Measurements from ENCODE around the gene YWHAG.
"Not testable (repeated sequence)": the region's sequence is repeated elsewhere in the genome, so short reads cannot be mapped to it uniquely, and the experiment has no call there.

YWHAG gene

GRCh38 chr7:76358481-76359110 lies at the start of gene YWHAG:
TSS of gene YWHAG (minus strand) at chr7:76358991. CDS start at chr7:76358808, 183 bp downstream.
- peak; percentile 91 for DNase-seq (ENCODE audit: low spot score)

DNA sequence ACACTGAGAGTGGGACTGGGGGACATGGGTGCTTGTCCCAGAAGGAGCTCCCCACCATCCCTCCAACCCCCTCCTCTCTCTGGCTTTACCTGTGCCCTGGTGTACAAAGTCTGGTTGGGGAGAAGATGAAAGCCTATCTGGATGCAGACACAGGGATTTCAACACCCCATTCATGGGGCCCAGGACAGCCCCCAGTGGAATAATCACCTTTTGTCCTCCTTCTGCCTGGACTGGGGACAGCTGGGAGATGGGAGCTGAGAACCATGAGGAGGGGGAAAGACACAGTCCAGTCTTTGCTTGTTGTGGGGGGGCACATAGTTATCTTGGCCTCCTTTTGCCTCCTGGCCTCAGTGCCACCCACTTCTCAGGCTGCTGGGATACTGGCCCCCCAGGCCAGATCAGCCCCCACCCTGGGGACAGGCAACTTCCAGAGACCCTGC lies 49.4 kb upstream of the YWHAG start:
- no peak for DNase-seq (ENCODE audit: low spot score)

DNA sequence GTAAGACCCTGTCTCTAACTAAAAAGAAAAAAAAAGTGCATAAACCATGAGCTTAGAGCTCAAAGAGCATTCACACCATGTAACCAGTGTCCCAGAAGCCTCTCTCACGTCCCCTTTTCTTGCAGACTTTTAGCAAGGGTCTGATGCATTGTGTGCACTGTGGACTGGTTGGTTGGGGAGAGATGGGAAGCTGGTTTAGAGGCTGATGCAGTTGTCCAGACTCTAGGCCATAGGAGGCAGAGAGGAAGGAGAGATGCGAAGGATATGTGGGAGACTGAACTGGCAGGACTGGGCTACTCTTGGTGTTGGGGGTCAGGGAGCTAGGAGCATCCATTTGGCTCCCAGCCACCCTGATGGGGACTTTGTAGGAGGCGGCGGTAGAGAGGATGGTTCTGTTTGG lies 48.9 kb upstream of the YWHAG start:
- no peak for DNase-seq (ENCODE audit: low spot score)

- DNase-seq (ENCODE audit: low spot score), result no peak
Measured at GRCh38 chr7:76405738-76406137, 46.9 kb upstream of the YWHAG start.

- no peak for DNase-seq (ENCODE audit: low spot score)
Measured at GRCh38 chr7:76403780-76404494, 45.1 kb upstream of the YWHAG start.

- not testable (repeated sequence) for DNase-seq (ENCODE audit: low spot score)
Measured at GRCh38 chr7:76403097-76403496, 44.3 kb upstream of the YWHAG start.

GRCh38 chr7:76400248-76400647 lies 41.5 kb upstream of the YWHAG start:
- no peak for DNase-seq (ENCODE audit: low spot score)

DNA sequence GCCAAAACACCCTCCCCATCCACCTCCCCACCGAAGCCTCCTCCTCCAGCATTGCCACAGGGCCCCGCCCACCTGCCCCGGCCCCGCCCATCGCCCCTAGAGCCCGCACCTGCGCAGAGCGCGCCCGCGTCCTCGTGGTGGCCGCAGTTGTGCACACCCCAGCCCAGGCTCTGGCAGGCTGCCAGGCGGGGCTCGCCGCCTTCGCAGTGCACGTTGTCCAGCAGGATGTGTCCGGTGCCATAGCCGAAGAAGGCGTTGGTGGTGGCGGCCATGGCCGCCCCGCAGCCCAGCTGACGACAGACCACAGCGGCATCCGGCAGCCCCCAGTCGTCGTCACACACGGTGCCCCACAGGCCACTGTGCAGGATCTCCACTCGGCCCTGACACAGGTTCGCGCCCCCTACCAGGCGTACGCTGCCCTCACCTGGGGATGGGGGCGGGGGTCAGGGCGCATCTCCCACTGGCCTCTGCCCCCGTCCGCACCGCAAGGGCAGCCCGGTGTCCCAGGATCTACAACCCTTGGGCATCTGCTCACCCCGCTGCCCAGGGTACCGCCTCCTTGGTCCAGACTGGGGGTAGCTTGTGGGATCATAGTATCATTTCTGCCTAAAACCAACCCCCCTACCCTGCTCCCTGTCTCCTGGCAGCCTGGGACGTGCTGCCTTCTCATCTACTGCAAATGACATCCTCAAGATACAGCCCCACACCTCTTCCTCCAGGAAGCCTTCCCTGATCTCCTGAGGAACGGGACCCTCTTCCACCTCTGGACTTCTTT lies 38.8 kb upstream of the YWHAG start:
- DNase-seq (ENCODE audit: low spot score), result peak; percentile 53

- DNase-seq (ENCODE audit: low spot score), result no peak
Measured at GRCh38 chr7:76396864-76397263, 38.1 kb upstream of the YWHAG start.

- no peak for DNase-seq (ENCODE audit: low spot score)
Measured at GRCh38 chr7:76395965-76396726, 37.4 kb upstream of the YWHAG start.

GRCh38 chr7:76395605-76395964 lies 36.8 kb upstream of the YWHAG start:
- DNase-seq (ENCODE audit: low spot score), result not testable (repeated sequence)

- DNase-seq (ENCODE audit: low spot score), result no peak
Measured at GRCh38 chr7:76394957-76395356, 36.2 kb upstream of the YWHAG start.

DNA sequence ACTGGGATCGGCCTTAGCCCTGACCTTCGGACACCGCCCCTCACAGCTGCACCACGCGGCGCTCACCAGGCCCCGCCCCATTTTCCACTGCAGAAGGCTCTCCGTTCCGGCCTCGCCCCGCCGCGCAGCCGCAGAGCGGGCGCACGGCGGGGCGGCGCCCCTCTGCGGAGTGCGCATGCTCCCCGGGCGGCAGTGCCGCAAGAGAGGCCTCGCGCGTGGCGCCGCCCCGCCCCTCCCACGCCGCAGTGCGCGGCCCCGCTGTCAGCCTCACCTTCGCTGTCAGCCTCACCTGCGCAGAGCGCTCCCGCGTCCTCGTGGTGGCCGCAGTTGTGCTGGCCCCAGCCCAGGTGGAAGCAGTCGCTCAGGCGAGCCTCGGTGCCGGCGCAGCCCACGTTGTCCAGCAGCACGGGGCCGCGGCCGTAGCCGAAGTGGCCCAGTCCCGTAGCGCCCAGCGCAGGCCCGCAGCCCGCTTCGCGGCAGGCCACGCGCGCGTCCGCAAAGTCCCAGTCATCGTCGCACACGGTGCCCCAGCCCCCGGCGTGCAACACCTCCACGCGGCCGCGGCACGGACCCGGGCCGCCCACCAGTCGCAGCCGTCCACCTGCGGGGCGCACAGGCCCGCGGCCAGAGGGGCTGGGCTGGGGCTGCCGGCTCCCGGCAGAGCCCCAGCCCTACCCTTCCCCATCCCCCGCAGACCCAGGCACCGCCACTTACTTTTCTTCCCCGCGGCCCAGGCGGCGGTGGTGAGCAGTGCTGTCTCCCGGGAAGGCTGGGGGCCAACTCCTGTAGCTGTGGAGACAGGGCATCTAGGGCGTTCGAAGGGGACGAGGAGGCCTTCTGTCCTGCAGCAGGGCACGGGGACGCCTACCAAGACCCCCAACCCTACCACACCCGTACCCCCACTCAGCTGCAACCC lies 34.6 kb upstream of the YWHAG start:
- DNase-seq (ENCODE audit: low spot score), result peak; percentile 92

- no peak for DNase-seq (ENCODE audit: low spot score)
Measured at GRCh38 chr7:76392531-76393115, 33.8 kb upstream of the YWHAG start.

DNA sequence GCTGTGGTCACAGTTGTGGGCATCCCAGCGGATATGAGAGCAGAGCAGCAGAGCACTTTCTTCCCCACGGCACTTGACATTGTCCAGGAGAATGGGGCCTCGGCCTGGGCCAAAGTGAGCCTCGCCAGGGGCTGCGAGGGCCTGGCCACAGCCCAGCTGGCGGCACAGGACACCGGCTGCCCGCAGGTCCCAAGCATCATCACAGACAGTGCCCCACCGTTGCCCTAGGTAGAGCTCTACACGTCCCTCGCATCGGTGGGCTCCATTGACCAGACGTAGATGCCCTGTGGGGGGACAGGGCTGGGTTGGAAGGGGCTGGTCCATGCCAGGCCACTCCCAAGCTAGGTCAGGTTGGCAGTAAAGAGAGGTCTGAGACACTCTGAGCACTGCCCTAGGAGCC lies 31.3 kb upstream of the YWHAG start:
- no peak for DNase-seq (ENCODE audit: low spot score)

GRCh38 chr7:76387789-76388188 lies 29.0 kb upstream of the YWHAG start:
- DNase-seq (ENCODE audit: low spot score), result not testable (repeated sequence)

GRCh38 chr7:76386691-76387260 lies 28.0 kb upstream of the YWHAG start:
- no peak for DNase-seq (ENCODE audit: low spot score)

- DNase-seq (ENCODE audit: low spot score), result no peak
Measured at GRCh38 chr7:76383089-76383944, 24.5 kb upstream of the YWHAG start.

- DNase-seq (ENCODE audit: low spot score), result no peak
Measured at GRCh38 chr7:76381814-76382213, 23.0 kb upstream of the YWHAG start.

GRCh38 chr7:76380623-76380966 lies 21.8 kb upstream of the YWHAG start:
- DNase-seq (ENCODE audit: low spot score), result no peak

Measured in globus pallidus (tissue), 1 donor.